Epithelial cell of esophagus (primary cell): ENCODE results near the gene TENT4A.

ENCODE experiments used
- DNase-seq: peaks from one replicate; pipeline ENCODE4 v3.0.0; 2010; ENCODE audit warnings: low read depth
- H3K4me3 ChIP-seq: 2 replicates; pipeline ENCODE4 v1.5.1; 2011; ENCODE audit warnings: mild to moderate bottlenecking, low read length, control low read depth
- CTCF ChIP-seq: IDR thresholded peaks from 2 replicates; pipeline ENCODE4 v1.5.1; 2011; ENCODE audit warnings: low read depth, mild to moderate bottlenecking, low read length, control low read depth, inconsistent platforms; ENCODE audit not compliant: insufficient read depth; ENCODE audit errors: missing control alignments

Gene TENT4A

GRCh38 chr5:6699357-6699756 is 13.9 kb upstream of the TENT4A start:
- TF ChIP-seq CTCF: no peak
- H3K4me3 ChIP-seq: no peak overlapping the region
- no peak for DNase-seq

GRCh38 chr5:6700074-6700684 is 13.1 kb upstream of the TENT4A start:
- no peak overlapping the region for H3K4me3 ChIP-seq
- no peak for DNase-seq
- no peak for TF ChIP-seq CTCF

- H3K4me3 ChIP-seq: no peak overlapping the region
- TF ChIP-seq CTCF: no peak
- DNase-seq: no peak
Measured at GRCh38 chr5:6700685-6701355, 12.4 kb upstream of the TENT4A start.

- DNase-seq: no peak
- H3K4me3 ChIP-seq: no peak overlapping the region
- no peak for TF ChIP-seq CTCF
Measured at GRCh38 chr5:6701491-6701890, 11.7 kb upstream of the TENT4A start.

GRCh38 chr5:6702633-6703032 is 10.6 kb upstream of the TENT4A start:
- H3K4me3 ChIP-seq: no peak overlapping the region
- TF ChIP-seq CTCF: no peak
- no peak for DNase-seq

- DNase-seq: no peak
- no peak overlapping the region for H3K4me3 ChIP-seq
- no peak for TF ChIP-seq CTCF
Measured at GRCh38 chr5:6703806-6704205, 9.4 kb upstream of the TENT4A start.

- TF ChIP-seq CTCF: no peak
- DNase-seq: peak; percentile 91
Measured at GRCh38 chr5:6704361-6704851, 8.8 kb upstream of the TENT4A start.

More at GRCh38 chr5:6704361-6704851, 8.8 kb upstream of the TENT4A start:
- no peak overlapping the region for H3K4me3 ChIP-seq
